GM19463 (cell line): ENCODE measurements around the gene API5.

Source experiments
- ATAC-seq: cut with Tn5 transposase; IDR thresholded peaks from one replicate; pipeline ENCODE4 v1.9.1; 2021; ENCODE audit warnings: mild to moderate bottlenecking, moderate library complexity; ENCODE audit not compliant: unreplicated experiment

The API5 gene

GRCh38 chr11:43358801-43359421 lies 47.1 kb downstream of the API5 start, which contains the start of gene TTC17:
Gene TTC17, plus strand, starts transcription at chr11:43358920. Its CDS starts 35 bp downstream, at chr11:43358955.
- ATAC-seq: peak; percentile 93

GRCh38 chr11:43359422-43359818 lies 47.6 kb downstream of the API5 start:
- ATAC-seq: peak; percentile 34

DNA sequence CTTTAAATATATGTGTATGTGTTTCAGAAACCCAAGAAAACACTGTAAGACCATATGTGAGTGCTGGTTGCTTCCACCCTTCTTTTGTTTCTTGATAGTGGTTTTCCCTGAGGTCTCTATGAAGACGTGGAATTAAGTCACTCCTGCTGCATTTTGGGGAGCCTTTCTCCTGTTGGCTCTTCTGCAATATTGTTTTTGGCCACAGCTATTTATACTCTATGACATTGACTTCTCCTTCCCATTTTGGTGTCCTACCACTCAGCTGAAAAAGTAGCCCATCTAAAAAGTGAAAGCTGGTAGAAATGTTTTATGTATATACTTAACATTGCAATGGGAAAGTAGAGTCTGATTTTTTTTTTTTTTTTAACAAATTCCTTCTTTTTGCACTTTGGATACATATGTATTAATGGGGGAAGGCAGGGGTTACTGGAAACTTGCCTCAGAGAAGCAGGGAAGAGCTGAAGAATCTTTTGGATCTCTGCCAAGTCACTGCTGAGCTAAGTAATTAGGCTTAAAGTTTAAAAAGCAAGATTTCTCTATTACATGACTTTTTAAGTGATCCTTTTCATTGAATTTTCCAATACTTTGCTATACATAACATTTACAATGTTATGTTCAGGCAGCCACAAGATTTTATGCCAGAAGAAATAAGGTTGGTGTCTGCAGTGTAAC lies 48.7 kb downstream of the API5 start:
- no peak for ATAC-seq

- ATAC-seq: no peak
Measured at GRCh38 chr11:43366677-43367076, 54.9 kb downstream of the API5 start.

DNA sequence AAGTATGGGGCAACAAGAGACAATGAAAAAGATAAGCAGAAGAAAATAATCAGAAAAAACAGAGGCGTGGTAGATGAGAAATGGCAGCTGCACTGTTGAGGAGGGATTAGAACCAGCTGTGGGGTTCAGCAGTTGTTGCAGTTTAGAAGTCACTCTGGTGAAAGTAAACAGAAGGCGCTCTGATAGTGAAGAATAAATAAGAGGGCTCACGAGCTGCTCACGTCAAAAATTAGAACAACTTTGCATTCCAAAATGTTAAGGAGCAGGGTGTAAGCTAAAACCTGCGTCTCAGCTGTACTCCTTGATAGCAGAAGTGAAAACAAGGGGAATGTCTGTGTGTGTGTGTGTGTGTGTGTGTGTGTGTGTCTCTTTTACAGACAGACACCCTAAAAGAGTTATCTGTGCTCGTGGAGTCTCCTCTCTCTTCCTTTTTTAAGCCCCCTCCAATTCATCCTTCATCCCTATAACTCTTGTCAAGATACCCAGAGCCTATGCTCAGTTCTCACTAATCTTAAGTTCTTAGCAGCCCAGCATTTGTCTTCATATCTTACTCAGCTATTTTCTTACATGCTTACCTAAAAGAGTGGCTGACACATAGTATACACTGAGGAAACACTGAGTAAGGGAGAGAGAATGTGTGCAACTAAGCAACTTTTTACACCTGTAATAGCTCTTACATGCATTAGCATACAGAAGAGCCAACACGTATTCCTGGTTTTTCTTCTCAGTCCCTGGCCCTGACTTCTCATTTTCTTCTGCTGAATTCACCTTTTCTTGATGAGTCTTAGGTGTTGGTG lies 55.8 kb downstream of the API5 start:
- ATAC-seq: no peak

- ATAC-seq: no peak
Measured at GRCh38 chr11:43376065-43376464, 64.3 kb downstream of the API5 start.

DNA sequence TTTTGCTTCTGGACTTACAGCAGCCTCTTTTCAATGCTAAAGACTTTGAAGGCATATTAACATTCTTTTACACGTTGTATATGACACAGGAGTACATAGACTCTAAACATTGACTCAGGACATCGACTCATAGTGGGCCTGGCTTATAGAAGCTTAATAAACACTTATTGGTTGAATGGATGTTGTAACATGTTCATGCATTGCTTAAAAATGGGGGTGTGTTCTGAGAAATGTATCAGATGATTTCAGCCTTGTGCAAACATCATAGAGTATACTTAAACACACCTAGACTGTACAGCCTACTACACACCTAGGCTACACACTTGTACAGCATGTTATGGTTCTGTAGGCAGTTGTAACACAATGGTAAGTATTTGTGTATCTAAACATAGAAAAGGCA lies 64.8 kb downstream of the API5 start:
- no peak for ATAC-seq

- ATAC-seq: no peak
Measured at GRCh38 chr11:43377389-43377788, 65.6 kb downstream of the API5 start.

DNA sequence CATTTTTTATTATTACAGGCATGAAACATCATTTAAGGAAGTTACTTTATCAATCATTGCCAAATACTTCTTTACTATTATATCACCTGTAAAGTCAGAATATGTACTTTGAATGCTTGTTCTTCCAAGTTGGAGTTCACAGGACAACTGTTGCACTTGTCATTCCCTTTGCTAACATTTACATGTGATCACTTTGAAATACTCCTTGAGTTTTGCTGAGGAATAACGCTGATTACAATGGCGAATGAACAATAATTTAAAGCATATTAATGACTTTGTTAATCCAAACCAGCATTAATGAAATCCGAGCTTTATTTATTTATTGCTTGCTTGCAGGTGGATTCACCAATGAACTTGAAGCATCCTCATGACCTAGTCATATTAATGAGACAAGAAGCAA lies 67.1 kb downstream of the API5 start:
- ATAC-seq: no peak

- ATAC-seq: no peak
Measured at GRCh38 chr11:43381802-43382201, 70.0 kb downstream of the API5 start.

GRCh38 chr11:43382614-43383013 lies 70.8 kb downstream of the API5 start:
- no peak for ATAC-seq

GRCh38 chr11:43384393-43384792 lies 72.6 kb downstream of the API5 start:
- ATAC-seq: no peak

GRCh38 chr11:43392713-43393112 lies 80.9 kb downstream of the API5 start:
- ATAC-seq: no peak

GRCh38 chr11:43393765-43394355 lies 82.1 kb downstream of the API5 start:
- no peak for ATAC-seq
